SK-N-SH treated with all-trans-retinoic acid at 6 μM for 48 hours (cell line): Measurements from ENCODE around the gene ADARB2.
"Not testable (repeated sequence)": the region's sequence is repeated elsewhere in the genome, so short reads cannot be mapped to it uniquely, and the experiment has no call there.

Experiments used
- ATAC-seq: fragments of 200-7000 bp; cut with Tn5 transposase; 3 replicates; pipeline ENCODE4 v1.9.1; 2020; ENCODE audit warnings: mild to moderate bottlenecking, moderate library complexity
- ARNTL ChIP-seq: fragments of 450-650 bp; formaldehyde crosslinking; IDR thresholded peaks from 2 replicates; pipeline ENCODE4 v1.5.0; 2020; ENCODE audit warnings: low read depth, mild to moderate bottlenecking, moderate library complexity, borderline replicate concordance
- BACH2 ChIP-seq: fragments of 250-450 bp; sonication (Bioruptor Pico); IDR thresholded peaks from 2 replicates; pipeline ENCODE4 v1.9.0; 2021; ENCODE audit warnings: mild to moderate bottlenecking, borderline replicate concordance
- CREB5 ChIP-seq: fragments of 250-450 bp; sonication (Bioruptor Pico); IDR thresholded peaks from 2 replicates; pipeline ENCODE4 v1.5.1; 2020; ENCODE audit warnings: low read depth, mild to moderate bottlenecking, moderate library complexity
- CSRNP3 ChIP-seq: fragments of 250-450 bp; sonication (Bioruptor Pico); IDR thresholded peaks from 2 replicates; pipeline ENCODE4 v1.5.1; 2021; ENCODE audit warnings: mild to moderate bottlenecking, moderate library complexity
- ESRRG ChIP-seq: fragments of 250-450 bp; sonication (Bioruptor Pico); IDR thresholded peaks from 2 replicates; pipeline ENCODE4 v1.6.1; 2021; ENCODE audit warnings: mild to moderate bottlenecking
- GLIS3 ChIP-seq: fragments of 250-450 bp; sonication (Bioruptor Pico); IDR thresholded peaks from 2 replicates; pipeline ENCODE4 v1.5.0; 2020; ENCODE audit warnings: mild to moderate bottlenecking, moderate library complexity
- ISL1 ChIP-seq: fragments of 250-450 bp; sonication (Bioruptor Pico); IDR thresholded peaks from 2 replicates; pipeline ENCODE4 v2.1.2; 2022; ENCODE audit warnings: mild to moderate bottlenecking, moderate library complexity
- OSR1 ChIP-seq: fragments of 250-450 bp; sonication (Bioruptor Pico); IDR thresholded peaks from 2 replicates; pipeline ENCODE4 v1.8.0; 2022; ENCODE audit warnings: moderate library complexity, mild to moderate bottlenecking, inconsistent platforms
- PATZ1 ChIP-seq: fragments of 250-450 bp; sonication (Bioruptor Pico); IDR thresholded peaks from 2 replicates; pipeline ENCODE4 v1.8.0; 2020; ENCODE audit warnings: mild to moderate bottlenecking, moderate library complexity, borderline replicate concordance
- POU6F1 ChIP-seq: fragments of 250-450 bp; sonication (Bioruptor Pico); IDR thresholded peaks from 2 replicates; pipeline ENCODE4 v1.8.0; 2021; ENCODE audit warnings: low read depth, mild to moderate bottlenecking, moderate library complexity, borderline replicate concordance
- PPARA ChIP-seq: fragments of 250-450 bp; sonication (Bioruptor Pico); IDR thresholded peaks from 2 replicates; pipeline ENCODE4 v1.5.0; 2020; ENCODE audit warnings: mild to moderate bottlenecking, borderline replicate concordance
- RARB ChIP-seq: fragments of 250-450 bp; sonication (Bioruptor Pico); IDR thresholded peaks from 2 replicates; pipeline ENCODE4 v1.8.0; 2021; ENCODE audit warnings: mild to moderate bottlenecking, moderate library complexity
- SNAI2 ChIP-seq: fragments of 250-450 bp; sonication (Bioruptor Pico); IDR thresholded peaks from 2 replicates; pipeline ENCODE4 v1.5.0; 2020; ENCODE audit warnings: mild to moderate bottlenecking, moderate library complexity
- TOX ChIP-seq: fragments of 250-450 bp; sonication (Bioruptor Pico); IDR thresholded peaks from 2 replicates; pipeline ENCODE4 v1.8.0; 2021; ENCODE audit warnings: mild to moderate bottlenecking, moderate library complexity, borderline replicate concordance
- TSHZ2 ChIP-seq: fragments of 250-450 bp; sonication (Bioruptor Pico); IDR thresholded peaks from 2 replicates; pipeline ENCODE4 v1.5.0; 2020; ENCODE audit warnings: mild to moderate bottlenecking, moderate library complexity
- ZC3H10 ChIP-seq: fragments of 250-450 bp; sonication (Bioruptor Pico); IDR thresholded peaks from 2 replicates; pipeline ENCODE4 v1.5.1; 2021; ENCODE audit warnings: mild to moderate bottlenecking, moderate library complexity
- ZFP3 ChIP-seq: fragments of 250-450 bp; sonication (Bioruptor Pico); IDR thresholded peaks from 2 replicates; pipeline ENCODE4 v1.5.0; 2020; ENCODE audit warnings: mild to moderate bottlenecking, moderate library complexity
- ZNF565 ChIP-seq: fragments of 450-650 bp; formaldehyde crosslinking; conservative IDR thresholded peaks from 2 replicates; pipeline ENCODE4 v1.5.0; 2020; ENCODE audit warnings: low read depth, mild to moderate bottlenecking, moderate library complexity
- ZNF70 ChIP-seq: fragments of 450-650 bp; formaldehyde crosslinking; IDR thresholded peaks from 2 replicates; pipeline ENCODE4 v1.5.0; 2020; ENCODE audit warnings: mild to moderate bottlenecking, moderate library complexity
- ZNF8 ChIP-seq: fragments of 450-650 bp; formaldehyde crosslinking; IDR thresholded peaks from 2 replicates; pipeline ENCODE4 v1.5.0; 2020; ENCODE audit warnings: mild to moderate bottlenecking, moderate library complexity

Gene ADARB2

GRCh38 chr10:1538121-1538520 lies 199.2 kb downstream of the ADARB2 start:
- no peak for TF ChIP-seq SNAI2 (CRISPR knock-in tag)
- TF ChIP-seq OSR1 (CRISPR knock-in tag) = no peak
- no peak for TF ChIP-seq POU6F1 (CRISPR knock-in tag)
- no peak for TF ChIP-seq ISL1 (CRISPR knock-in tag)
- TF ChIP-seq TOX (CRISPR knock-in tag) = no peak
- no peak for TF ChIP-seq ZFP3 (CRISPR knock-in tag)
- no peak for TF ChIP-seq GLIS3 (CRISPR knock-in tag)
- no peak for TF ChIP-seq ARNTL (CRISPR knock-in tag)
- no peak for TF ChIP-seq ZC3H10
- TF ChIP-seq ZNF565 (CRISPR knock-in tag) = no peak
- TF ChIP-seq TSHZ2 (CRISPR knock-in tag) = no peak
- no peak for TF ChIP-seq BACH2
- TF ChIP-seq PPARA = no peak
- TF ChIP-seq RARB (CRISPR knock-in tag) = no peak
- TF ChIP-seq CREB5 (CRISPR knock-in tag) = no peak
- no peak for TF ChIP-seq ESRRG (CRISPR knock-in tag)
- ATAC-seq = no peak

- ATAC-seq = not testable (repeated sequence)
Observed at GRCh38 chr10:1537449-1537848, 199.9 kb downstream of the ADARB2 start.

- no peak for ATAC-seq
- TF ChIP-seq POU6F1 (CRISPR knock-in tag) (no peak), ZNF8 (no peak), TOX (CRISPR knock-in tag) (no peak), PATZ1 (no peak), ZNF70 (no peak), GLIS3 (CRISPR knock-in tag) (no peak), ISL1 (CRISPR knock-in tag) (no peak)
Observed at GRCh38 chr10:1536341-1536740, 201.0 kb downstream of the ADARB2 start.

- no peak for ATAC-seq
- TF ChIP-seq ZC3H10 (no peak), CSRNP3 (CRISPR knock-in tag) (no peak), ZNF8 (no peak), OSR1 (CRISPR knock-in tag) (no peak), GLIS3 (CRISPR knock-in tag) (no peak)
Observed at GRCh38 chr10:1535301-1535965, 201.9 kb downstream of the ADARB2 start.
